HL-60 (cell line): Measurements from ENCODE around the gene EHBP1.

Experiments used
- DNase-seq, 2 experiments: peaks; one replicate each; pipeline ENCODE4 v3.0.0-alpha.2; 2010 to 2020; ENCODE audit warnings: low read depth in 1 of 2, low spot score in 1 of 2
- H3K27ac ChIP-seq: fragments of 250-450 bp; sonication (Bioruptor Pico); replicated peaks from 2 replicates; pipeline ENCODE4 v1.5.1; 2020; ENCODE audit warnings: mild to moderate bottlenecking, moderate library complexity
- H3K27me3 ChIP-seq: fragments of 250-450 bp; sonication (Bioruptor Pico); 2 replicates; pipeline ENCODE4 v1.5.1; 2021; ENCODE audit warnings: mild to moderate bottlenecking, moderate library complexity; ENCODE audit not compliant: insufficient read depth, poor library complexity, severe bottlenecking
- H3K4me3 ChIP-seq: replicated peaks from 2 replicates; pipeline ENCODE4 v1.5.1; 2011; ENCODE audit warnings: mild to moderate bottlenecking, control low read depth, low read length; ENCODE audit not compliant: insufficient read depth
- GABPA ChIP-seq: IDR thresholded peaks from 2 replicates; pipeline ENCODE4 v1.6.1; 2012; ENCODE audit warnings: low read depth
- POLR2AphosphoS5 ChIP-seq: IDR thresholded peaks from 2 replicates; pipeline ENCODE4 v1.6.1; 2012; ENCODE audit warnings: low read depth
- SPI1 ChIP-seq: IDR thresholded peaks from 2 replicates; pipeline ENCODE4 v1.6.1; 2012; ENCODE audit warnings: low read depth, mild to moderate bottlenecking, borderline replicate concordance
- TF ChIP-seq, protein P1 (sequence below): IDR thresholded peaks from 2 replicates; pipeline ENCODE4 v1.6.1; 2012; ENCODE audit warnings: low read depth; ENCODE audit not compliant: insufficient replicate concordance
- TF ChIP-seq, protein P2 (sequence below): IDR thresholded peaks from one replicate; pipeline ENCODE4 v1.5.1; 2011; ENCODE audit warnings: low read length, control low read depth, inconsistent platforms; ENCODE audit not compliant: insufficient read depth

The EHBP1 gene

DNA sequence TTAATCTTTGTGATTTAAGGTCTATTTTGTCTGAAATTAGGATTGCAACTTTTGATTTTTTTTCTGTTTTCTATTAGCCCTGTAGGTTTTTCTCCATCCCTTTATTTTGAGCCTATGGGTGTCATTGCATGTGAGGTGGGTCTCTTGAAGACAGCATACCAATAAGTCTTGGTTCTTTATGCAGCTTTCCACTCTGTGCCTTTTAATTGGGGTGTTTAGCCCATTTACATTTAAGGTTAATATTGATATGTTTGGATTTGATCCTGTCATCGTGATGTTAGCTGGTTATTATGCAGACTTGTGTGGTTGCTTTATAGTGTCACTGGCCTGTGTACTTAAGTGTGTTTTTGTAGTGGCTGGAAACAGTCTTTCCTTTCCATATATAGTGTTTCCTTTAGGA lies 17.7 kb downstream of the EHBP1 start:
- H3K4me3 ChIP-seq = no peak overlapping the region
- H3K27ac ChIP-seq = no peak overlapping the region
- no peaks in the 10 kb centered on the region for H3K27me3 ChIP-seq
- TF ChIP-seq, protein P1, sequence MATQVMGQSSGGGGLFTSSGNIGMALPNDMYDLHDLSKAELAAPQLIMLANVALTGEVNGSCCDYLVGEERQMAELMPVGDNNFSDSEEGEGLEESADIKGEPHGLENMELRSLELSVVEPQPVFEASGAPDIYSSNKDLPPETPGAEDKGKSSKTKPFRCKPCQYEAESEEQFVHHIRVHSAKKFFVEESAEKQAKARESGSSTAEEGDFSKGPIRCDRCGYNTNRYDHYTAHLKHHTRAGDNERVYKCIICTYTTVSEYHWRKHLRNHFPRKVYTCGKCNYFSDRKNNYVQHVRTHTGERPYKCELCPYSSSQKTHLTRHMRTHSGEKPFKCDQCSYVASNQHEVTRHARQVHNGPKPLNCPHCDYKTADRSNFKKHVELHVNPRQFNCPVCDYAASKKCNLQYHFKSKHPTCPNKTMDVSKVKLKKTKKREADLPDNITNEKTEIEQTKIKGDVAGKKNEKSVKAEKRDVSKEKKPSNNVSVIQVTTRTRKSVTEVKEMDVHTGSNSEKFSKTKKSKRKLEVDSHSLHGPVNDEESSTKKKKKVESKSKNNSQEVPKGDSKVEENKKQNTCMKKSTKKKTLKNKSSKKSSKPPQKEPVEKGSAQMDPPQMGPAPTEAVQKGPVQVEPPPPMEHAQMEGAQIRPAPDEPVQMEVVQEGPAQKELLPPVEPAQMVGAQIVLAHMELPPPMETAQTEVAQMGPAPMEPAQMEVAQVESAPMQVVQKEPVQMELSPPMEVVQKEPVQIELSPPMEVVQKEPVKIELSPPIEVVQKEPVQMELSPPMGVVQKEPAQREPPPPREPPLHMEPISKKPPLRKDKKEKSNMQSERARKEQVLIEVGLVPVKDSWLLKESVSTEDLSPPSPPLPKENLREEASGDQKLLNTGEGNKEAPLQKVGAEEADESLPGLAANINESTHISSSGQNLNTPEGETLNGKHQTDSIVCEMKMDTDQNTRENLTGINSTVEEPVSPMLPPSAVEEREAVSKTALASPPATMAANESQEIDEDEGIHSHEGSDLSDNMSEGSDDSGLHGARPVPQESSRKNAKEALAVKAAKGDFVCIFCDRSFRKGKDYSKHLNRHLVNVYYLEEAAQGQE = no peak
- TF ChIP-seq, protein P2, sequence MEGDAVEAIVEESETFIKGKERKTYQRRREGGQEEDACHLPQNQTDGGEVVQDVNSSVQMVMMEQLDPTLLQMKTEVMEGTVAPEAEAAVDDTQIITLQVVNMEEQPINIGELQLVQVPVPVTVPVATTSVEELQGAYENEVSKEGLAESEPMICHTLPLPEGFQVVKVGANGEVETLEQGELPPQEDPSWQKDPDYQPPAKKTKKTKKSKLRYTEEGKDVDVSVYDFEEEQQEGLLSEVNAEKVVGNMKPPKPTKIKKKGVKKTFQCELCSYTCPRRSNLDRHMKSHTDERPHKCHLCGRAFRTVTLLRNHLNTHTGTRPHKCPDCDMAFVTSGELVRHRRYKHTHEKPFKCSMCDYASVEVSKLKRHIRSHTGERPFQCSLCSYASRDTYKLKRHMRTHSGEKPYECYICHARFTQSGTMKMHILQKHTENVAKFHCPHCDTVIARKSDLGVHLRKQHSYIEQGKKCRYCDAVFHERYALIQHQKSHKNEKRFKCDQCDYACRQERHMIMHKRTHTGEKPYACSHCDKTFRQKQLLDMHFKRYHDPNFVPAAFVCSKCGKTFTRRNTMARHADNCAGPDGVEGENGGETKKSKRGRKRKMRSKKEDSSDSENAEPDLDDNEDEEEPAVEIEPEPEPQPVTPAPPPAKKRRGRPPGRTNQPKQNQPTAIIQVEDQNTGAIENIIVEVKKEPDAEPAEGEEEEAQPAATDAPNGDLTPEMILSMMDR = no peak
- TF ChIP-seq SPI1 (no peak), POLR2AphosphoS5 (no peak), GABPA (no peak)
- no peak for DNase-seq

DNA sequence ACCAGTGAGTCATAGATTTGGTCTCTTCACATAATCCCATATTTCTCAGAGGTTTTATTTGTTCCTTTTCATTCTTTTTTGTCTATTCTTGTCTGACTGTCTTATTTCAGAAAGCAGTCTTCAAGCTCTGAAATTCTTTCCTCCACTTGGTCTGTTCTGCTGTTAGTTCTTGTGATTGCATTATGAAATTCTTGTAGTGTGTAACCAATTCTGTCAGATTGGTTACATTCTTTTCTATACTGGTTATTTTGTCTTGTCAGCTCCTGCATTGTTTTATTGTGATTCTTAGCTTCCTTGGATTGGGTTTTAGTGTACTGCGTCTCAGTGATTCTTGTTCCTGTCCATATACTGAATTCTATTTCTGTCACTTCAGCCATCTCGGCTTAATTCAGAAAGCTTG lies 18.6 kb downstream of the EHBP1 start:
- Histone ChIP-seq H3K4me3 (no peak overlapping the region), H3K27me3 (no peaks in the 10 kb centered on the region), H3K27ac (no peak overlapping the region)
- TF ChIP-seq, protein P1 = no peak
- TF ChIP-seq SPI1 (no peak), POLR2AphosphoS5 (no peak), GABPA (no peak)
- TF ChIP-seq, protein P2 = no peak
- DNase-seq = no peak

DNA sequence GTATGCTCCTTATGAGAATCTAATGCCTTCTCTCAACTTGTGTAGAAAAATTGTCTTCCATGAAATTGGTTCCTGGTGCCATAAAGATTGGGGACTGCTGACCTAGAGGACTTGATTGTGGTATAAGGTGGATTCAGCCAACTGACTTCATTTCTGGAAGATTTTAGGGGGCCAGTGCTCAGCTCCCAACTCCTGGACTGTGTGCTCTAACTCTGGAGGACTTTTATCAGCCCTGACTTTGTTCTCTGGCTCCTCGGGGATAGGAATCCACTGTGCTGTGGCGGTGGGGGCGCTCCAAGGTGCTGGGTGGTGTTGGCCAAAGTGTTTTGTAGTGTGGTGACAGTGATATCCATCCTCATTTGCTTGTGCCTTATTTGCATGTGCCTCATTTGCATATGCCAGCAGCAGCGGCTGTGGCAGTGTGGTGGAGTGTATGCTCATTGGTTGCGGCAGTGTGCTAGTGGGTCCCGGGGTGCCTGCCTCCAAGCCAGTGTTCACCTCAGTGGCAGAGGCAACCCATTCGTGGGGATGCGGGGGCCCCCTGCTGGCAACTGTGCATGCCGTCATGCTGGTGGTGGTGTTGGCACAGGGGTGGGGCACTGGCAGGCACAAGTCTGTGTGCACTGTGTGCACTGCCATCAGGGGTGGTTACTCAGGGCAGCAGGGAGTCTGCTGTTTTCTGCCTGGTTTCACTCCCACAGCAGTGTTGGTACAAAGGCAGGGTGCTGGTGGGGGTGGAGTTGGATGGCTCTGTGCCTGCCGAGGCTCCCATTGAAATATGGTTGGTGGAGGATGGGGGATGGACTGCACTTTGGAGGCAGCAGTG lies 19.6 kb downstream of the EHBP1 start:
- no peak for TF ChIP-seq POLR2AphosphoS5
- TF ChIP-seq, protein P1 = no peak
- TF ChIP-seq SPI1 = no peak
- TF ChIP-seq, protein P2 = no peak
- no peak for TF ChIP-seq GABPA
- H3K27me3 ChIP-seq = no peaks in the 10 kb centered on the region
- DNase-seq = no peak

More for the DNA sequence above, 19.6 kb downstream of the EHBP1 start:
- no peak overlapping the region for H3K4me3 ChIP-seq
- no peak overlapping the region for H3K27ac ChIP-seq
